Limb (tissue), 2 donors: ENCODE measurements around the gene IRX5.

Experiments used
- DNase-seq, 2 donors: peaks; one replicate each; pipeline ENCODE4 v3.0.0-alpha.2; 2016; ENCODE audit errors: extremely low spot score in 2 of 2

Gene IRX5

GRCh38 chr16:54930005-54930868 is at the start of gene IRX5:
TSS of gene IRX5 (plus strand) at chr16:54930865. CDS start at chr16:54931199, 334 bp downstream.
- peak; percentile 94 to 95 for DNase-seq

- DNase-seq: no peak
These were observed 48.1 kb upstream of the IRX5 start for GRCh38 chr16:54882556-54882955.

GRCh38 chr16:54883358-54883757 is 47.3 kb upstream of the IRX5 start:
- DNase-seq: no peak

GRCh38 chr16:54886078-54886477 is 44.6 kb upstream of the IRX5 start:
- no peak for DNase-seq

- no peak for DNase-seq
These were observed 40.3 kb upstream of the IRX5 start for GRCh38 chr16:54890381-54890780.

GRCh38 chr16:54891346-54891745 is 39.3 kb upstream of the IRX5 start:
- DNase-seq: peak in 1 of 2 donors; percentile 15

GRCh38 chr16:54892981-54893380 is 37.7 kb upstream of the IRX5 start:
- DNase-seq: no peak

GRCh38 chr16:54897930-54898329 is 32.7 kb upstream of the IRX5 start:
- no peak for DNase-seq

- DNase-seq: no peak
These were observed 29.1 kb upstream of the IRX5 start for GRCh38 chr16:54901606-54902005.

GRCh38 chr16:54903047-54903446 is 27.6 kb upstream of the IRX5 start:
- DNase-seq: no peak

GRCh38 chr16:54911079-54911478 is 19.6 kb upstream of the IRX5 start:
- no peak for DNase-seq

GRCh38 chr16:54912720-54913119 is 17.9 kb upstream of the IRX5 start:
- DNase-seq: no peak

GRCh38 chr16:54921206-54921824 is 9.3 kb upstream of the IRX5 start:
- no peak for DNase-seq

- no peak for DNase-seq
These were observed 7.6 kb upstream of the IRX5 start for GRCh38 chr16:54923055-54923473.

- no peak for DNase-seq
These were observed 6.7 kb upstream of the IRX5 start for GRCh38 chr16:54923988-54924387.

GRCh38 chr16:54926166-54926838 is 4.4 kb upstream of the IRX5 start:
- no peak for DNase-seq

- DNase-seq: no peak
These were observed 3.3 kb upstream of the IRX5 start for GRCh38 chr16:54927125-54928015.

GRCh38 chr16:54928016-54928356 is 2.7 kb upstream of the IRX5 start:
- no peak for DNase-seq

- DNase-seq: peak in 1 of 2 donors; percentile 82
These were observed 2.1 kb upstream of the IRX5 start for GRCh38 chr16:54928411-54929089.

- peak; percentile 98 to 100 for DNase-seq
These were observed 1.3 kb upstream of the IRX5 start for GRCh38 chr16:54929090-54930004.
